Right lung (tissue), 5 donors: ENCODE data around the gene PLB1. TPM values are rescaled to one million over a fixed set of nuclear protein-coding genes. Genes with fewer than 3 reads are reported as not detected.

Experiments used
- DNase-seq, 2 donors: peaks; one replicate each; pipeline ENCODE4 v3.0.0-alpha.2; 2013
- polyA plus RNA-seq, 5 donors: library from polyadenylated mRNA; unstranded; fragments of 120-200 nt; gene quantifications; one replicate each; pipeline versions ENCODE4 v1.2.1 to v1.2.3, GENCODE V29; 2013; ENCODE audit warnings: inconsistent platforms in 1 of 5, low replicate concordance in 1 of 5; ENCODE audit not compliant: insufficient read length in 5 of 5, insufficient read depth in 1 of 5

The PLB1 gene
- polyA plus RNA-seq, 5 donors, result 1.2 to 2.1 (median 1.7) TPM

DNA sequence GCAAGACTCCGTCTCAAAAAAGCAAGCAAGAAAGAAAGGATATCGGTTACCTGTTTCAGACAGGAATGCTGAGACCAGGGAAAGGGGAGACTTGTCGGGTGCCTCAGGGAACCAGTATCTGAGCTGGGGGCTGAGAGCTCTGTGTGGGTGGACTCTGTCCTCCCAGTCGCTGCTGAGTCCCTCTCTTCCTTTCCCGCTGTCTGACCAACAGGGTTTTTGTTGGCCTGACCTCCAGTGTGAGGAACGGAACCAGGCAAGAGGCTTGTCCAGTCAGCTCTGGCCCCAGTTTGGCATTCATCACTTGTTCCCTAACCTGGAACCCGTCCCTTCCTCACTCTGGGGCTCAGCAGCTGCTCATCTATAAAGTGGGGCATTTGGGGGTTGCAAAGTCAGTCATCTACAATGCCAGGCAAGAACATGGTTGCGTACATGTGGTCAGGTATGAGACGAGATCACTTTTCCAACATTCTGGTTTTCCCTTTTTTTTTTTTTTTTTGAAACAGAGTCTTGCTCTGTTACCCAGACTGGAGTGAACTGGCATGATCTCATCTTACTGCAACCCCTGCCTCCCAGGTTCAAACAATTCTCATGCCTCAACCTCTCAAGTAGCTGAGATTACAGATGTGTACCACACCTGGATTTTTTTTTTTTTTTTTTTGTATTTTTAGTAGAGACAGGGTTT lies 116.4 kb downstream of the PLB1 start:
- no peak for DNase-seq

- no peak for DNase-seq
These were observed 117.3 kb downstream of the PLB1 start for GRCh38 chr2:28613186-28613585.

DNA sequence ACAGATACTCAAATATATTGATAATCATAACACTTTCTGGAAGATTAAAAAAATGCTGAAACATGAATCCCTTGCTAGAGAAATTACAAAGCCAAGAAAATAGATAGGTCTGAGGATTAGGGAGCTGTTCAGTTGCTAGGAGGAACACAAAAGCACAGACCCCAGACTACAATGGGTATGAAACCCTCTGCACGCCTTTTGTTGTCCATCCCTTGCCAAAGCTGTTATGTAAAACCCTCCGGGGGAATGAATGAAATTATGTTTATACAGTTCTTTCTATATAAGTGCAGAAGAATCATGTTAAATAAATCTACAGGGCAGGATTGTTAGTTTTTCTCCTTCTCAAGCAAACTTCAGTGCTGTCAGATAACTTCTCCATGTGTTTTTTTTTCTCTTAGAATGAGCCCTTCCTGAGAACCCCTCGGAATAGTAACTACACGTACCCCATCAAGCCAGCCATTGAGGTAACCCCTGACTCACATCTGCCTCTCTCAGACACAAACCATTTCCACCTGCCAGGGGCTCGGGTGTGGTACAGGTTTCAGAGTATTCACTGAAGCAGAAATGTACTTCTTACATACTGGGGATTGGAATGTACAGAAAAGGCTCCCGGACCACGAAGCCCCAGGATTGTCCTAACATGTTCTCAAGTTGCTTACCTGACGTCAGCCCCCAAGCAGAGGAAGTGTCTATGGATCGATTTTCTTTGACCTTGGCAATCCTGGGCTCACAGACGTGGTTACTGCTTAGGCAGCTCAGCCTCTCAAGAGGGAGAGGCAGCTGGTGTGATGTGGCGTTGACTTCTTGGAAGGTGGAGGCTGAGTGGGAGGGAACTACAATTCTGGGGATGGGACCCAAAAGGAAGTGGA lies 118.0 kb downstream of the PLB1 start:
- no peak for DNase-seq

GRCh38 chr2:28615706-28616105 lies 119.8 kb downstream of the PLB1 start:
- DNase-seq, result no peak

DNA sequence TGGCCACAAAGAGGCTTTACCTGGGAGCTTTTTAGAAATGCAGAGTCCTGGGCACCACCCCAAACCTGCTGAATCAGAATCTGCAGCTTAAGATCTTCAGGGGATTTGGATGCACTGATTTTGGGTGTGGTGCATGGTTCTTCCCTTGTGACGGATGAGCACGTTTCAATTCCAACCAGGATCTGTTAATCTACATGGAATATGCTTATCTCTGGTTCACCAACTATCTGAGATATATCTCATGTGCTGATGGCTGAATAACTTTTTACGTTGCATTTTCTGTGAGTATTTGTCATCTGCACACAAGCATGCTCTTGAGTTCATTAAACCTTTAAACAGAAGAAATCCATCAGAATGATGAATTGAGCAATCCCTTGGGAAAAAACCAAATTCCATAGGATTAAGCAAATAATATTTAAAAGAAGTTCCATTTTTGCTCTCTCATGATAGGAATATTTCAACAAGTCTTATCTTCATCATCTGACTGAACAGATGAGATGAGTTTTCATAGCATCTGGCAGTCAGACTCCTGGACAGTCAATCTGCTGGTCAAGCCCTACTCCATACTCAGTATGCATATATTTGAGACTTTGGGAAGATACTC lies 120.6 kb downstream of the PLB1 start:
- DNase-seq, result no peak

DNA sequence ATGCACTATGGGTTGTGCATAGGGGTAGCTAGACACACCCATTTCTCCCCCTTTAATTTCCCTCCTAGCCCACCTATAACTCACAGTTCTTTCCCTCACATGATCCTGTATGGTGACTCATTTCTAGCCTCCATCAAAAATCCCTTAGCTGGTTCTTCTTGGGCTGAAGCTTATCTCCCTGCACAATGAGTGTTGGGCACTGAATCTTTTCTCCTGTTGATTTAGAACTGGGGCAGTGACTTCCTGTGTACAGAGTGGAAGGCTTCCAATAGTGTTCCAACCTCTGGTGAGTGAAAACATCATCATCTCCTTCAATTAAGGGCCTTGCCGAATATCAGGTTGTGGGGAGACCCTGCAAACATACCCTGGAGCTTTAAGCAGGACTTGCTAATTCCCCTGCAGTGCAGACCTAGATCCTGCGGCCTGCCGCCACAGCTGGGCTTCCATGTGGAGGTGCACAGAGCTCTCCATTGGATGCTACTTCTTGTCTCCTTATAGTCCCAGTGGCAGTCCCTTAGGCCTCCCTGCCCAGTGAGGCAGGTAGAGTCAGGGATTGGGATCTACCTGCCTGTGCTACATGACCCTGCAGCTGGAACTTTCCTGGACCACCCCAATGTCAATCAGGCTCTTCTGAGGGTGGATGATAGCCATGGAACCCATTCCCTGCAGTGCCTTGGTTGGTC lies 121.8 kb downstream of the PLB1 start:
- DNase-seq, result no peak

DNA sequence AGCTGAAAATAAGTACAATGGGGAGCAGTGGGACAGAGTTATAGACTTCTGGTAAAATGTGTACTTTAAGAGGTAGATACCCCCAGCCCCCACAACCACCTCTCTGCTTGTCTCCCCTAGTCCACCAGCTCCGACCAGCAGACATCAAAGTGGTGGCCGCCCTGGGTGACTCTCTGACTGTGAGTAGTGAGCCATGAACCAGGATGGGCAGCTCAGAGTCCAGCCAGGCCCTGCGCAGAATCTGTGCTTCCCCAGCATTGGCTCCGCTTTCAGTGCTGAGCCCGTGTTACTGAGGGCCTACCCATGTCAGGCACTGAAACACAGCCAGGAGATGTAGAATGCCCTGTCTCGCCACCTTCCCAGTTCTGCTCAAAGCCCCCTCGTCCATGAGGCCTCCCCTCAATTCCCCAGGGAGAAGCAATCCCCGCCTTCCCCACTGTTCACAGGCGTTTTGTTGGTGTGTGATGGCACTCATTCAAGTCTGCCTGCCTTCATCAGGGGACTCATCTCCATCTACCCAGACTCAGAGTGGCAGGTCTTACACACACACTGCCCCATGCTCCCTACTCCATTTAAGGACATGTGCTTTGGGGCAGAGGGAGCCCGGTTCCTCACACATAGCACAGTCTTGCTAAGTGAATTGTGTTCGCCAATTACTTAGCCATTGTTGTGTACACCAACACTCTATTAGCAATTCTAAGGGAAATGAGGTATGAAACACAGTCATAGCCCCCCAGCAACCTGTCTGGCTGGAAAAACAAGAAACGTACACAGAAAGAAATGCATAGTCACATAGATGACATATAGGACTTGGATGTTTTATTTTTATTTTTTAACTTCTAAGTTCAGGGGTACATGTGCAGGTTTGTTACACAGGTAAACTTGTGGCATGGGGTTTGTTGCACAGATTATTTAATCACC lies 122.6 kb downstream of the PLB1 start:
- no peak for DNase-seq

DNA sequence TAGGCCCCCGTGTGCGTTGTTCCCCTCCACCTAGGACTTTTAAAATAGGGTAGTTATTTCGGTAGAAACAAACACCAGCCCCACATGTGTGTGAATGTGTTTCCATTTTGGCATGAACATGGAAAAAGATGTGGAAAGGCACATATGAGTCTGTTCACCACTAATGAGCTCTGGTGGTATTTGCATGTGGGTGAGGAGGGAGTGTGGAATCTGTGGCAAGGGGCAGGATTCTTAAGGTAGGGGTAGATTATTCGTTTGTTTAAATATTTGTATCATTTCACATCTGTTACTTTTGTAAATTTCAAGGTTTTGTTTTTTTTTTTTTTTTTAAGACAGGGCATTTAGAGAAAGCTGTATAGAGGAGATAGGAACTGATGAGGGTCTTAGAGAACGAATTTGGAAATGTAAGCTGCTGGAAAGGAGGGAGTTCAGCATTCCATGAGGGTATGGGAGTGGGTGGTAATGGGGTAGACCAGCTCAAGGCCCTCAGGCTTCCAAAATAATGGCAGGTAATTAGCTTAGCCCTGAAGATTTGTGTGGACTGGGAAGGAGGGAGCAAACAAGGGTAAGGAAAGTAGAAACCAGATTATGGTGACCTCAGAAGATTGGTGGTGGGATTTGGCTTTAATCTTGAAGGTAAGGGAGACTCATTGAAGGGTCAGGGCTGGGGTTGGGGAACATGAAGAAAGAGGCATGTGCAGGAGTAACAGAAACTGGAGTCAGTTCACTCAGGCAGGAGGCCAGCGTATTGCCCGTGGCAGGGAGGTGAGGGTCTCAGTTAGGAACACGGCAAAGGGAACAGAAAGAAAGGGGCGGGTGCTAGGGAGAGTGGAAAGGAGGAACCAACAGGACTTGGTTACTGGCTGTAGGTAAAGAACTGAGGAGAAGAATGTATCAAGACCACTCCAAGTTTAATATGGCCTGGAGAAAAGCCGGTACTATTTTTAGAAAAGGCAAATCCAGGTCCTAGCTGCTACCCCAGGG lies 123.6 kb downstream of the PLB1 start:
- no peak for DNase-seq

DNA sequence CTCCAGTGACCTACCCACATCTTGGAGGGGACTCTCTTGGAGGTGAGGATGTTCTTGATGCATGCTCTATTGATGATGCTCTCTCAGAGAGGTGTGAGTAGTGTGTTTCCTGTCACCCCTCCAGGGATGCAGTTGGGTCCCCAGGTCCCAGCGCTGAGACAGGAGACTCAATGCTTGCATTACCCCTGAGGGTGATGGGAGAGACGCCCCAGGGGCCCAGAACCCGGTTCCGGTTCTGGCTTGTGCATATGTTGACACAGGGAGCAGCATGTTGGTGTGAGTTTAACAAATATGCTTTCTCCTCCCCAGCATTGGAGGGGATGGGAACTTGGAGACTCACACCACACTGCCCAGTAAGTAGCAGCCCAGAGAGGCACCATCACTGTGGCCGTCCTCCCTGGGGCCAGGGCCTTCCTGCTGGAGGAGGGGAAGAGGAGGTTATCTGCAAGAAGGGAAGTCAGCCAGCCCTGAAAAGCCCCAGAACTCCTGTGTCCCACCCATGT lies 124.5 kb downstream of the PLB1 start:
- DNase-seq, result no peak

GRCh38 chr2:28620801-28621171 lies 124.9 kb downstream of the PLB1 start:
- DNase-seq, result no peak

DNA sequence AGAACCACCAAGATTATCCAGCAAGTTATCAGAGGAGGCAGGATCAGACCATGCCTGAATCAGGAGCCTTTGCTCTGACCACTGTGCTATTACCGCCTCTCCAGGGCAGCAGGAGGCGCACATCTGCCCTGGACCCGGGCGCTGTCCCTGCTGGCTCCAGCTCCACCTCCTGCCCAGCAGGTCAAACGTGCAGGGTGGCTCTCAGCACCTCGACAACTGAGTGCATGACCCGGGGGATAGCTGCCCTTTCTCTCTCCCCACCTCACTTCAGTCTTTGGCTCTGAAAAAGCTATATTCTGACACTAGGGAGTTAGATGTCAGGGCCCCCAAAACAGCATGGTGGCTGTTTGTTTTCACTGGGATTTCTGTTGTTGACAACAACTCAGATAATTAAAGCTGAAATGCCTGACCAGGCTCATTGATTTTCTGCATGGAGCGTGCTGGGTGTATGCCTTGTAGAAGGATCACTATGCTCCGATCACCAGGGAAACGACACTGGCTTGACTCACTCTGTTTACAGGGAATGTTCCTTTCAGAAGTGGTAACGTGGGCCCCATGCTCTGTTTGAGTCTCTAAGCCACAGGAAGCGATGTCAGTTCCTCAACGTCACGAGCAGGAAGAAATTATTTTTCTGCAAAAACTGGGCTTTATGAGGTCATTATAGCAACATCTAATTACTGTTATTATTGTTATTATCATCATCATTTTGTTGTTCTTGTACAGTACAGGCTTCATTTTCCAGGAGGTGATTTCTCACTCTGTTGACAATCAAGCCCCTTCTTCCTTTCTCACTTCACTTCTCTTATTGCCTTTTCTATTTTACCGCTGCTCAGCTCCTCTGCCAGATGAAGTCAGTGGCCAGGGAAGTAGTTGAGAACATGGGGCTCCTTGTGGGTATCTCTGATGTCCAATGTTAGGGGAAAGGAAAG lies 125.6 kb downstream of the PLB1 start:
- peak; percentile 68 to 82 for DNase-seq

DNA sequence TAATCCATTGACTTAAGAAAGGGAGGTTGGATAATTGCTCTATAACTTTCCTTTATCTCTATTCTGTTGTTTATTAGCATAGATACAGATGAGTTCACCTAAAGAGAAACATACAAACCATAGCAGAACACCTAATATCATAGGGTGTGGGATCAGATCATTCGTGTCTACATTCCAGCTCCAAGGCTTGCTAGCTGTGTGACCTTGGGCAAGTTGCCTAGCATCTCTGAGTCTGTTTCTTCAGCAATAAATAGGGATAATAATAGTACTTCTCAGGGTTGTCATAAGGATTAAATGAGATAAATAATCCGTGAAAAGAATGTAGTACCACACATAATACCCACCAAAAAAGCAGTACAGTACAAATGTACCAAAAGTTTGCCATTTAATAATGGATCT lies 126.2 kb downstream of the PLB1 start:
- DNase-seq, result no peak

DNA sequence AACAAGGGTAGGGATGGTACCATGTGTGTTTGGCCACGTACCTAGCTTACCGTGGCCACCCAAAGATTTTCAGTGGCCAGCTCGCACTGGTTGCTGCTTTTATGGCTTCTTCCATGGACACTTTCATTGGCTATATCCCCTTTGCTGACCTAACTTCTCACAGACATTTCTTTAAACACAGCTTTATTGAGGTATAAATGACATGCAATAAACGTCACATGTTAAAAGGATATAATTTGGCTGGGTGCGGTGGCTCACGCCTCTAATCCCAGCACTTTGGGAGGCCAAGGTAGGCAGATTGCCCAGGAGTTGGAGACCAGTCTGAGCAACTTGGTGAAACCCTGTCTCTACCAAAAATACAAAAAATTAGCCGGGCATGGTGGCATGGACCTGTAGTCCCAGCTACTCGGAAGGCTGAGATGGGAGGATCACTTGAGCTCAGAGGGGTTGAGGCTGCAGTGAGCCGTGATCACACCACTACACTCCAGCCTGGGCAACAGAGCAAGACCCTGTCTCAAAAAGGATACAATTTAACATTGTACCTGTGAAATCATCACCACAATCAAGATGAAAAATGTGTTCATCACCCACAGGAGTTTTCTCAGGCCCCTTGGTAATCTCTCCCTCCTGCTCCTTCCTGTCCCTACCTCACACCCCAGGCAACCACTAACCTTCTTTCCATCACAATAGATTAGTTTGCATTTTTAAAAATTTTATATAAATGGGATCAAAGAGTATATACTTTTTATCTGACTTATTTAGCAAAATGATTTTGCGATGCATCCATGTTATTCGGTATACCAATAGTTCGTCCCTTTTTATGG lies 127.9 kb downstream of the PLB1 start:
- no peak for DNase-seq

DNA sequence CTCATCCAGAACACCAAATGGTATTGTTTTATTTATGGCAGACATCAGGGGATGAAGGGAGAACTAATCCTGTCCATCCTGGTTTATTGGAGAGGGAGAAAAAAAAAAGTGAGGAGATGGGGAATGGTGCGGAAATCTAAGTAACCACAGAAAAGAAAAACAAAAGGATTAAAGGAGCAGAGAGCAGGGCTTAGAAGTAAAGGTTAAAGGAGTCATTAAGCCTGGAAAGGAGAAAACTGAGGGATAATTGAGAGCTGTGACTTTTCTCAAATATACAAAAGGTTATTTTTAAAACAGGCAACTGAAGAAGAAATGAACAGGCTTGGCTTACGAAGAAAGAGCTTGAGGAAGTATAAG lies 128.6 kb downstream of the PLB1 start:
- DNase-seq, result no peak

GRCh38 chr2:28624793-28625701 lies 129.2 kb downstream of the PLB1 start:
- DNase-seq, result peak; percentile 67 to 77

DNA sequence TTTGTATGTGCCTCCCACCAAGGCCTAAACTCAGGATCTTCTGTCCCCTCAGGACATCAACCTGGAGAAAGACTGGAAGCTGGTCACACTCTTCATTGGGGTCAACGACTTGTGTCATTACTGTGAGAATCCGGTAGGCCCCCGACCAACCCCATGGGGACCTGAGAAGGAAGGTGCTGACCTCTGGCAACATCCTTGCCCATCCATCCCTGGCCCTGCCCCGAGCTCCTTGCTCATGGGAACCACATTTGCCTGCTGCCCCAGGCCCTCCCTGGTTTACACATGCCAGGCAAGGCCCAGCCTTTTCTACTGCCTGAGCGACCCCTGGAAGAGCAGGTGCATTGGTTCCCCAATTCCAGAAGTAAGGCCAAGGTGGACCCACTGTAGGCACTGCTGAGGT lies 130.5 kb downstream of the PLB1 start:
- DNase-seq, result no peak
